CD4-positive, alpha-beta T cell (primary cell): Measurements from ENCODE around the gene GHR. TPM values are rescaled to one million over a fixed set of nuclear protein-coding genes. Genes with fewer than 3 reads are reported as not detected.
"Not testable (repeated sequence)": the region's sequence is repeated elsewhere in the genome, so short reads cannot be mapped to it uniquely, and the experiment has no call there.

Experiments used
- ATAC-seq: fragments of 200-7000 bp; cut with Tn5 transposase; one replicate; pipeline ENCODE4 v1.10.0; 2022; ENCODE audit warnings: mild to moderate bottlenecking; ENCODE audit not compliant: poor library complexity
- CTCF ChIA-PET: fragments of 350-600 bp; sonication (Branson Sonifier 250); formaldehyde crosslinking; loops from one replicate; lab custom pipeline; 2021; ENCODE audit warnings: antibody characterized with exemption, inconsistent platforms; lab: Charles Lee
- POLR2A ChIA-PET: fragments of 350-600 bp; sonication (Branson Sonifier 250); formaldehyde crosslinking; loops from one replicate; lab custom pipeline; 2021; ENCODE audit warnings: antibody characterized with exemption, inconsistent platforms; lab: Charles Lee
- DNase-seq, 14 experiments: peaks; one replicate each; pipeline ENCODE4 v3.0.0-alpha.2; 2013 to 2020; ENCODE audit warnings: mixed read lengths in 2 of 14
- H3K27ac ChIP-seq, 2 donors: one replicate each; pipeline versions ENCODE4 v1.5.1 to v1.7.0; 2013; ENCODE audit warnings: low read length in 2 of 2, low read depth in 1 of 2, mild to moderate bottlenecking in 1 of 2
- H3K27me3 ChIP-seq, 2 experiments: 1 replicate in 1 of 2; 2 replicates in 1 of 2; pipeline versions ENCODE4 v1.6.1 to v1.7.0; 2013; ENCODE audit warnings: low read length in 2 of 2, control low read depth in 1 of 2, mild to moderate bottlenecking in 1 of 2, moderate library complexity in 1 of 2; ENCODE audit not compliant: insufficient read depth in 2 of 2, control insufficient read depth in 1 of 2
- H3K36me3 ChIP-seq: one replicate; pipeline ENCODE4 v1.6.1; 2013; ENCODE audit warnings: low read length, control low read depth; ENCODE audit not compliant: insufficient read depth
- H3K4me1 ChIP-seq: one replicate; pipeline ENCODE4 v1.6.1; 2013; ENCODE audit warnings: low read length, control low read depth; ENCODE audit not compliant: insufficient read depth
- H3K4me3 ChIP-seq: one replicate; pipeline ENCODE4 v1.5.1; 2013; ENCODE audit warnings: mild to moderate bottlenecking, low read length, moderate library complexity
- H3K9me3 ChIP-seq, 2 experiments: 1 replicate in 1 of 2; 2 replicates in 1 of 2; pipeline versions ENCODE4 v1.6.1 to v1.7.0; 2013; ENCODE audit warnings: low read length in 2 of 2, mild to moderate bottlenecking in 2 of 2, control low read depth in 1 of 2, moderate library complexity in 1 of 2; ENCODE audit not compliant: control insufficient read depth in 1 of 2, insufficient read depth in 1 of 2
- H3K27ac Mint-ChIP-seq: one replicate; pipeline ENCODE4 v1.8.0; 2020; ENCODE audit warnings: mixed read lengths
- H3K27me3 Mint-ChIP-seq: one replicate; pipeline ENCODE4 v1.8.0; 2021; ENCODE audit warnings: mixed read lengths
- H3K36me3 Mint-ChIP-seq: one replicate; pipeline ENCODE4 v1.8.0; 2021; ENCODE audit warnings: low read depth, mixed read lengths
- H3K4me1 Mint-ChIP-seq: one replicate; pipeline ENCODE4 v1.8.0; 2021; ENCODE audit warnings: low read depth, mixed read lengths
- H3K4me3 Mint-ChIP-seq: one replicate; pipeline ENCODE4 v1.8.0; 2020; ENCODE audit warnings: mild to moderate bottlenecking, mixed read lengths
- H3K9me3 Mint-ChIP-seq: one replicate; pipeline ENCODE4 v1.8.0; 2020; ENCODE audit warnings: mixed read lengths
- intact Hi-C, 2 experiments: fragments of 100-400 bp; cut with DNase I in 1 of 2; cut with micrococcal nuclease in 1 of 2; formaldehyde crosslinking; loops; one replicate each; pipeline versions ENCODE4 v1.15.1 to v1.9.0; 2023 to 2025; cut with DNase I, micrococcal nuclease
- total RNA-seq, 174 experiments: library from RNA in 2 of 174; stranded (reverse) in 2 of 174; gene quantifications; one replicate each; pipeline ENCODE4 v1.2.3 and lab custom pipeline; 2021 to 2026
- TF ChIP-seq, protein P1 (sequence below): fragments of 200-600 bp; IDR thresholded peaks from one replicate; pipeline ENCODE4 v1.8.0; 2022; ENCODE audit warnings: antibody characterized with exemption, mild to moderate bottlenecking

Gene GHR
- total RNA-seq, 2 experiments from 2014 or later = not detected

DNA sequence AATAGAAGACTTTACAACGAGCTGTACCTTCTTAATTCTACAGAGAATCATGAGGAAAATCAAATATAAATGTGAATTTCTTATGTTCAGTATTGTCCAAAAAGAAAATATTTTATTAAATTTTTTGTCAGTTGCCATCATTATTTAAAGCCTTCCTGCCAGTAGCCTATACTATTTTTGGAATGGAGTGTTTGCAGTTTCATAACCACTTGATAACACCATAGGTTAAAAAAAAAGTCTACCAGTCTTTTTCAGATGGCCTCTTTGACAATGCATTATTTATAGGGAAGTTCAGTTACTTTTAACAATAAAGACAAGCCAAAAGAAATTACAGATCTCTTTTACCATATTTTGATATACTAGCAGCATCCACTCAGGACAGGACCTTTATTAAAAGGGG lies 253.1 kb downstream of the GHR start:
- Histone ChIP-seq H3K36me3 (no peaks in the 10 kb centered on the region), H3K9me3 (peaks cover 0 to 4% of the 10 kb centered on the region in 2 experiments), H3K27ac (no peak overlapping the region), H3K27me3 (no peaks in the 10 kb centered on the region), H3K4me1 (no peaks in the 10 kb centered on the region), H3K4me3 (no peak overlapping the region)
- Mint-ChIP-seq H3K4me1 (no peaks in the 10 kb centered on the region), H3K27ac (no peak overlapping the region), H3K4me3 (no peak overlapping the region), H3K27me3 (no peaks in the 10 kb centered on the region), H3K9me3 (peaks cover 4% of the 10 kb centered on the region), H3K36me3 (no peaks in the 10 kb centered on the region)
- intact Hi-C loops = no loop called here
- TF ChIP-seq, protein P1, sequence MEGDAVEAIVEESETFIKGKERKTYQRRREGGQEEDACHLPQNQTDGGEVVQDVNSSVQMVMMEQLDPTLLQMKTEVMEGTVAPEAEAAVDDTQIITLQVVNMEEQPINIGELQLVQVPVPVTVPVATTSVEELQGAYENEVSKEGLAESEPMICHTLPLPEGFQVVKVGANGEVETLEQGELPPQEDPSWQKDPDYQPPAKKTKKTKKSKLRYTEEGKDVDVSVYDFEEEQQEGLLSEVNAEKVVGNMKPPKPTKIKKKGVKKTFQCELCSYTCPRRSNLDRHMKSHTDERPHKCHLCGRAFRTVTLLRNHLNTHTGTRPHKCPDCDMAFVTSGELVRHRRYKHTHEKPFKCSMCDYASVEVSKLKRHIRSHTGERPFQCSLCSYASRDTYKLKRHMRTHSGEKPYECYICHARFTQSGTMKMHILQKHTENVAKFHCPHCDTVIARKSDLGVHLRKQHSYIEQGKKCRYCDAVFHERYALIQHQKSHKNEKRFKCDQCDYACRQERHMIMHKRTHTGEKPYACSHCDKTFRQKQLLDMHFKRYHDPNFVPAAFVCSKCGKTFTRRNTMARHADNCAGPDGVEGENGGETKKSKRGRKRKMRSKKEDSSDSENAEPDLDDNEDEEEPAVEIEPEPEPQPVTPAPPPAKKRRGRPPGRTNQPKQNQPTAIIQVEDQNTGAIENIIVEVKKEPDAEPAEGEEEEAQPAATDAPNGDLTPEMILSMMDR = no peak
- ChIA-PET CTCF (no interaction called here), POLR2A (no interaction called here)
- DNase-seq = no peak
- ATAC-seq = no peak

DNA sequence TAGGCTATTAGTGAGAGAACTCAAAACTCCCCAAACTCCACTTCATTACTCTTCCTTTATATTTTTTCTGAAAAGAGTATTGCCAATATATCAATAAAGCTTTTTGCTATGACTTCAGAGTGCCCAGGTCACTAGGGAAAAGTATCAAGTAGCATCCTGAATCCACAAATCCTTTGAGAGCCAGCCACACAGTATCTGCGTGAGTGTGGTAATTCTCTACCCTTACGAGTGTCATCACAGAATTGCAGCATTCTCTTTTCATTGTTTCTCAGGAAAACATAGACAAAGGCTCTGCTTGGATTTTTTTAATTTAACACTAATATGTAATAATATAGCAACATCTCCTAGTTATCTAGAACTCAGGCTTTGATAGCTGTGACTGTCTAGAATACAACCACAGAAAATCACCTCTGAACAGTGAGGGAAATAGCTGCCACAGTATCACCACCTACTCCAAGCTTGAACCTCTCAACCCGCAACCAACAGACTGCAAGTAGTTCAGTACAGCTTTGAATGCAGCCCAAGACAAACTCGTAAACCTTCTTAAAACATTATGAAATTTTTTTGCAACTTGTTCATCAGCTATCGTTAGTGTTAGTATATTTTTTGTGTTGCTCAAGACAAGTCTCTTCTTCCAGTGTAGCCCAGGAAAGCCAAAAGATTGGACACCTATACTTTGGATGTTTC lies 254.1 kb downstream of the GHR start:
- no peaks in the 10 kb centered on the region for H3K9me3 ChIP-seq
- Mint-ChIP-seq H3K27ac (no peak overlapping the region), H3K4me3 (no peak overlapping the region), H3K36me3 (no peaks in the 10 kb centered on the region), H3K9me3 (peaks cover 5% of the 10 kb centered on the region), H3K4me1 (no peaks in the 10 kb centered on the region), H3K27me3 (no peaks in the 10 kb centered on the region)
- no peak for DNase-seq
- H3K27me3 ChIP-seq = no peaks in the 10 kb centered on the region
- intact Hi-C loops = no loop called here
- H3K27ac ChIP-seq = no peak overlapping the region
- no peak for ATAC-seq
- no peak overlapping the region for H3K4me3 ChIP-seq
- CTCF ChIA-PET = no interaction called here
- TF ChIP-seq, protein P1 = no peak
- POLR2A ChIA-PET = no interaction called here
- no peaks in the 10 kb centered on the region for H3K4me1 ChIP-seq
- H3K36me3 ChIP-seq = no peaks in the 10 kb centered on the region

DNA sequence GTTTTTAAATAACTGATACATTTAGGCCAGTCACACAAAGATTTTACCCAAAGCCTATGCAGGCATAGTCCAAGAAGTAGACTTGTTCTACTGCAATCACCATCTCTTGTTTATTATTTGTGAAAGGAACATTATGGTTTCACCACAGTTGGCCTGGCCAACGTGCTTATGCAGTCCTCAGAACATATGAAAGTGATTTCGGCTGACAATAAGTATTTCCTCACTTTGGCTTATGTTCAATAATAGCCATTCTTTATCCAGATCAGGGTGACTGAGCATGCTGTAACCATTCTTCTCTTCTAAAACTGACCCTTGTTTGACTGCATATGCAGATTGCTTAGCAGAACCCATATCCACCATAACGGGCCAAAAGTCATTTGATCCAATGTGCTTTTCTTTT lies 256.8 kb downstream of the GHR start:
- Mint-ChIP-seq H3K9me3 (peaks cover 9% of the 10 kb centered on the region), H3K27ac (no peak overlapping the region), H3K36me3 (no peaks in the 10 kb centered on the region), H3K4me1 (no peaks in the 10 kb centered on the region), H3K4me3 (no peak overlapping the region), H3K27me3 (no peaks in the 10 kb centered on the region)
- no peak for DNase-seq
- intact Hi-C loops = no loop called here
- peaks cover 0 to 5% of the 10 kb centered on the region in 2 experiments for H3K9me3 ChIP-seq
- H3K27me3 ChIP-seq = no peaks in the 10 kb centered on the region
- POLR2A ChIA-PET = no interaction called here
- TF ChIP-seq, protein P1 = no peak
- CTCF ChIA-PET = no interaction called here
- no peak for ATAC-seq
- H3K4me3 ChIP-seq = no peak overlapping the region
- no peaks in the 10 kb centered on the region for H3K4me1 ChIP-seq
- H3K36me3 ChIP-seq = no peaks in the 10 kb centered on the region
- H3K27ac ChIP-seq = no peak overlapping the region

DNA sequence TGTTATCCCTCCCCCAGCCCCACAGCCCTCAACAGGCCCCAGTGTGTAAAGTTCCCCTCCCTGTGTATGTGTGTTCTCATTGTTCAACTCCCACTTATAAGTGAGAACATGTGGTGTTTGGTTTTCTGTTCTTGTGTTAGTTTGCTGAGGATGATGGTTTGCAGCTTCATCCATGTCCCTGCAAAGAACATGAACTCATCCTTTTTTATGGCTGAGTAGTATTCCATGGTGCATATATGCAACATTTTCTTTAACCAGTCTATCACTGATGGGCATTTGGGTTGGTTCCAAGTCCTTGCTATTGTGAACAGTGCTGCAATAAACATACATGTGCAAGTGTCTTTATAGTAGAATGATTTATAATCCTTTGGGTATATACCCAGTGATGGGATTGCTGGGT lies 261.8 kb downstream of the GHR start:
- POLR2A ChIA-PET = not testable (repeated sequence)

More for the DNA sequence above, 261.8 kb downstream of the GHR start:
- H3K9me3 Mint-ChIP-seq = peaks cover 10% of the 10 kb centered on the region
- H3K36me3 Mint-ChIP-seq, H3K4me1 Mint-ChIP-seq, DNase-seq, H3K36me3 ChIP-seq, ATAC-seq, H3K27me3 ChIP-seq, CTCF ChIA-PET, H3K9me3 ChIP-seq, H3K27me3 Mint-ChIP-seq, H3K4me3 Mint-ChIP-seq, H3K27ac ChIP-seq, H3K4me3 ChIP-seq, H3K27ac Mint-ChIP-seq, H3K4me1 ChIP-seq, intact Hi-C loops: not testable (repeated sequence)
